ENCODE results near the gene CCL25. TPM values are rescaled to one million over a fixed set of nuclear protein-coding genes. Genes with fewer than 3 reads are reported as not detected.

CCL25 gene
- polyA plus RNA-seq, 1 of the 3 experiments (the other 2 are of a cell fraction), result not detected

- H3F3A ChIP-seq (replicated peaks; ENCODE audit: insufficient read depth), result no peaks in the 10 kb centered on the region
- no peak overlapping the region for H3K4me2 ChIP-seq
- WGBS (ENCODE audit: low lambda C conversion rate), result 29% methylated on average over 2 of the region's 2 CpGs
- no peak overlapping the region for H3K4me3 ChIP-seq (ENCODE audit: low read depth in 2 of 2, low read length in 1 of 2)
- DNase-seq, result no peak
- ChIA-PET CTCF (interaction anchor here (0.9 kb wide), 1 partner anchor 306 kb away, joined by 4 read pairs; no protein-coding TSS in a partner anchor), POLR2A (no interaction called here)
- no peak overlapping the region for H3K27ac ChIP-seq (ENCODE audit: low read depth in 2 of 2, low read length in 1 of 2)
- no peaks in the 10 kb centered on the region for H3K9me2 ChIP-seq
- no peaks in the 10 kb centered on the region for H3K79me2 ChIP-seq (ENCODE audit: insufficient read depth)
- H3K36me3 ChIP-seq (replicated peaks in 1 of 2; ENCODE audit: control insufficient read depth in 1 of 2, insufficient read depth in 2 of 2, low read length in 1 of 2), result no peaks in the 10 kb centered on the region
- no peak overlapping the region for H3K9ac ChIP-seq
- TF ChIP-seq EZH2phosphoT487 (IDR thresholded peaks at IDR 0.05; ENCODE audit: borderline replicate concordance, low read depth) (no peak), ELF1 (IDR thresholded peaks at IDR 0.05) (no peak), RAD21 (IDR thresholded peaks at IDR 0.05; ENCODE audit: low read length) (no peak), NFIC (IDR thresholded peaks at IDR 0.05; ENCODE audit: borderline replicate concordance) (no peak), SMC3 (IDR thresholded peaks at IDR 0.05; ENCODE audit: low read depth, low read length) (no peak), RFX5 (IDR thresholded peaks at IDR 0.05; ENCODE audit: low read length) (no peak), FOXM1 (IDR thresholded peaks at IDR 0.05; ENCODE audit: low read depth) (no peak), MEF2A (IDR thresholded peaks at IDR 0.05; ENCODE audit: borderline replicate concordance, low read depth) (no peak), YY1 (IDR thresholded peaks at IDR 0.05; ENCODE audit: low read depth) (no peak), REST (IDR thresholded peaks at IDR 0.05; ENCODE audit: low read depth, low read length) (no peak), FOXJ3 (CRISPR knock-in tag; IDR thresholded peaks at IDR 0.05) (no peak), MXI1 (IDR thresholded peaks at IDR 0.05; ENCODE audit: low read depth, low read length) (no peak), JUND (IDR thresholded peaks at IDR 0.05) (no peak), RCOR1 (IDR thresholded peaks at IDR 0.05; ENCODE audit: low read length) (no peak)
- TF ChIP-seq, protein P1, sequence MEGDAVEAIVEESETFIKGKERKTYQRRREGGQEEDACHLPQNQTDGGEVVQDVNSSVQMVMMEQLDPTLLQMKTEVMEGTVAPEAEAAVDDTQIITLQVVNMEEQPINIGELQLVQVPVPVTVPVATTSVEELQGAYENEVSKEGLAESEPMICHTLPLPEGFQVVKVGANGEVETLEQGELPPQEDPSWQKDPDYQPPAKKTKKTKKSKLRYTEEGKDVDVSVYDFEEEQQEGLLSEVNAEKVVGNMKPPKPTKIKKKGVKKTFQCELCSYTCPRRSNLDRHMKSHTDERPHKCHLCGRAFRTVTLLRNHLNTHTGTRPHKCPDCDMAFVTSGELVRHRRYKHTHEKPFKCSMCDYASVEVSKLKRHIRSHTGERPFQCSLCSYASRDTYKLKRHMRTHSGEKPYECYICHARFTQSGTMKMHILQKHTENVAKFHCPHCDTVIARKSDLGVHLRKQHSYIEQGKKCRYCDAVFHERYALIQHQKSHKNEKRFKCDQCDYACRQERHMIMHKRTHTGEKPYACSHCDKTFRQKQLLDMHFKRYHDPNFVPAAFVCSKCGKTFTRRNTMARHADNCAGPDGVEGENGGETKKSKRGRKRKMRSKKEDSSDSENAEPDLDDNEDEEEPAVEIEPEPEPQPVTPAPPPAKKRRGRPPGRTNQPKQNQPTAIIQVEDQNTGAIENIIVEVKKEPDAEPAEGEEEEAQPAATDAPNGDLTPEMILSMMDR (IDR thresholded peaks at IDR 0.05), result no peak
- TF ChIP-seq, protein P2, sequence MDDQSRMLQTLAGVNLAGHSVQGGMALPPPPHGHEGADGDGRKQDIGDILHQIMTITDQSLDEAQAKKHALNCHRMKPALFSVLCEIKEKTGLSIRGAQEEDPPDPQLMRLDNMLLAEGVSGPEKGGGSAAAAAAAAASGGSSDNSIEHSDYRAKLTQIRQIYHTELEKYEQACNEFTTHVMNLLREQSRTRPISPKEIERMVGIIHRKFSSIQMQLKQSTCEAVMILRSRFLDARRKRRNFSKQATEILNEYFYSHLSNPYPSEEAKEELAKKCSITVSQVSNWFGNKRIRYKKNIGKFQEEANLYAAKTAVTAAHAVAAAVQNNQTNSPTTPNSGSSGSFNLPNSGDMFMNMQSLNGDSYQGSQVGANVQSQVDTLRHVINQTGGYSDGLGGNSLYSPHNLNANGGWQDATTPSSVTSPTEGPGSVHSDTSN (IDR thresholded peaks at IDR 0.05), result no peak
- no peaks in the 10 kb centered on the region for H3K4me1 ChIP-seq (ENCODE audit: control insufficient read depth in 1 of 2, insufficient read depth in 2 of 2, low read depth in 1 of 2, low read length in 1 of 2)
- no peaks in the 10 kb centered on the region for H3K27me3 ChIP-seq (ENCODE audit: insufficient read depth)
- H2AFZ ChIP-seq (ENCODE audit: low read depth), result no peak overlapping the region
- no peaks in the 10 kb centered on the region for H3K9me3 ChIP-seq
- H4K20me1 ChIP-seq (ENCODE audit: insufficient read depth), result no peaks in the 10 kb centered on the region
Observed at GRCh38 chr19:8105471-8105870, 52.9 kb downstream of the CCL25 start.

All from SK-N-SH (cell line).